RPMI8226 (cell line): ENCODE measurements around the gene CDK15.

Source experiments
- DNase-seq: peaks from one replicate; pipeline ENCODE4 v3.0.0-alpha.2; 2015

Gene CDK15

DNA sequence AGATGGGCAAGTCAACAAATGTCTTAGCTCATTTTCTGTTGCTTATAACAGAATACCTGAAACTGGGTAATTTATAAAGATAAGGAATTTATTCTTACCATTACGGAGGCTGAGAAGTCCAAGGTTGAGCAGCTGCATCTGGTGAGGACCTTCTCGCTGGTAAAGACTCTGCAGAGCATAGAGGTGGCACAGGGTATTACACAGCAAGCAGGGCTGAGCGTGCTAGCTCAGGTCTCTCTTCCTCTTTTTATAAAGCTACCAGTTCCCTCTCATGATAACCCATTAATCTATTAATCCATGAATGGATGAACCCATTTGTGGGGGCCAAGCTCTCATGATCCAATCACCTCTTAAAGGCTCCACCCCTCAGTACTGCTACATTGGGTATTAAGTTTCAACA lies 109.1 kb downstream of the CDK15 start:
- peak; percentile 34 for DNase-seq

DNA sequence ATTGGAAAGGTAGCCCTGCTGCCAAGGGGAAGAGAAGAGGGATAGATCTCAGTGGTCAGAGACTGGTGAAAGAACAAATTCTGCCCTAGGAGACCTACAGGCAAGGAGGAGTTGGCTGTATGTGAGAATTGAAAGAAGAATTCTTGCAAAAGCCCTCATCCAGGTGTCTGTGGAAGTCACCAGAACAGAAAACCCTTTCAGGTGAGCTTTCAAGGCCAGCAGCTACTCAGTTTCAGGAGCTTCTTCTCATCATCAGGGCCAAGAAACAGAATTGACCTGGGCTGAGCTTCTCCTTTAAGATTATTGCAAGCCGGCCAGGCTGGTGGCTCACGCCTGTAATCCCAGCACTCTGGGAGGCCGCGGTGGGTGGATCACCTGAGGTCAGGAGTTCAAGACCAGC lies 110.2 kb downstream of the CDK15 start:
- no peak for DNase-seq

DNA sequence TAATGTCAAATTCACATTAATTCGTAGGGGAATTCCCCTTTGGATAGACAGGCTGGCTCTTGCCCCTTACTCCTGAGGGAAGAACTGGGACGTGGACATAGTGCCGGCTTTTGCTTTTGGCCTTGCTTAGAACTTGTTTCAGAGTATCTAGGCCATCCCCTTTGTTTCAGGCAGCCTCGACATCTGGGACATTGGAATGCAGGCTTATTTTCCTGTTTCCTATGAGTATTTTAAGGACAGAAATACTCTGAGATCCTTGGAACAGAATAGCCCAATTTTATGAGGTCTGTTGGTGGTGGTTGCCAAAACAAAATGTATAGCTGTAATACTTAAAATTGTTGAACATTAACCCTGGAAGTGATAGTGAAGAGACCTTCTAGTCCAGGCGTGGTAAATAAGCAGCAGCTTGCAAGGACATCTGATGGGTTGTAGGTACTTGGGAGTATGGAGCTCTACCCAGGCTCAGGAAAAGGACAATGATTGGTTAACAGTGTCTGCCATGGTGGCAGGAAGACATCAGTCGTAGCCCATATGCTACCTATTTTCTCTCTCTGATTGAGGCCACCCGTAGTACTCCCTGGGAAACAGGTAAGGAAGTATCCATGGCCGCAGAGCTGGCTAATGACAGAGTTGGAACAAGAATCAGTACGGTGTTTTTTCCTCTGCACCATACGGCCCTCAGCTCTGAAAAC lies 112.4 kb downstream of the CDK15 start:
- no peak for DNase-seq

DNA sequence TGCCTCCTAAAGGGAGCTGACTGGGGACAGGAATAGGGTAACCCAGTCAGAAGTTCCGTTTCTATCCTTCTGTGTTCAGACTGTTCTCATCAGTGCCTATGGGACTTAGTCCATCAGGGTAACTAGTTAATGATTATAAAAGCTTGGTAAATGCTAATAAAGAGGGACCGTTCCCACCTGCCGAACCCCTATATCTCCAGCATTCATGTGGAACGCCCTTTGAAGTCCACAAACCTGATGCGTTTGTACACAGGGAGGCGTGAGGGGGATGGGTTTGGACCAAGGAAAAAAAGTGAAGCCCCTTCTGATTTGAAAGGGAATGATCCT lies 112.9 kb downstream of the CDK15 start:
- DNase-seq, result no peak

DNA sequence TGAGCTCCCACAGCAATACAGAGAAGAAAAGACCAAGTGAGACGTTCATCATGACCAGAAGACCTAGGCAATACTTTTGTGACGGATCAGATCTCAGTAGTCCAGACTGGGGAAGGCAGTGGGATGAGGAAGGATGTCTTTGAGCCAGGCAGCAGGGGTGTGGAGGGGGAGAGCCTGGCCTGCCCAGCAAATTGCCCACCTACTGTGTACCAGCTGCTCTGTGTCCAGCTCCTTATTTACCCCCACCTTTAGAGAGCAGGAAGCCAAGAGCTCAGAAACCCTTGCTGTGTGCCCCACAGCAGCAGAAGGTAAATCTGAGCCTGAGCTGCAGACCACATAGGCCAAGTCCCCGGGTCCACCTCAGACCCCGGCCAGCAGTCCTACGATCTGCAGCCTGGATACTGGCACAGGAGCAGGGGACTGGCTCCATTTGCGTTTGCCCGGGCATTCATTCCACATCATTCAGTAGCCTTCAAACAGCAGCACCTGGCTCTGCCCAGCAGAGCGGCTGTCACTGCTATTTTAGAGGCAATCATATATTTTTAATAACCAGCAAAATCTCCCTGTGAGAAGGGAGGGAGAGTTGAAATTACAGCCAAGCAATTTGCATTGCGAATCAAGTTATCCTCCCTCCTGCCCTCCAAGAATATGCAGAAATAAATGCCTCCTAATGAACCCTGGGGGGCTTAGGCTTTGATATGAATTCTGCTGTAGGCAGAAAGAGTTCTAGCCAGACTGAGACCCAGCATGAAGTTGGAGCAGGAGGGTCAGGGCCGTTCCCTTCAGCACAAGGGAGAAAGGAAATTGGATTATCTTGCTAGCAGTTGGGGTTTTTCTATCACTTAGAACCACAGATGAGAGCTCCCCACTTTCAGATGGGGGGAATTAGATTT lies 117.3 kb downstream of the CDK15 start:
- no peak for DNase-seq

DNA sequence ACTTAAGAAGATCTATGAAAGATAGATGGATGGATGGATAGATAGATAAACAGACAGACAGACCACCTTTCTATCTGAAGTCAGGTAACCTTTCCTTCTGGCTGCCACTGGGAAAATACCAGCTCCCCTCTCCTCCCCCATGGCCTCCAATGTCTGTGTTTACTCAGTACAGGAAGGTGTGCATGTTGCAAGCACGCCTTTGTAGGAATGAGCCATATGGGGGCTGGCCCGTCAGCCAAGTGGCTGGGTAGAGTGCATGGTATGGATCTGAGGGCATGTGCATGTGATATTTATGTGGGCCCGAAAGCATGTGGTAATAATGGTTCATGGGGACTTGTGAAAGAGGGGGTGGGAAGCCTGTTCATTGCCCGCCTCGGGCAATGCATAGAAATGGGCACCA lies 118.1 kb downstream of the CDK15 start:
- no peak for DNase-seq

DNA sequence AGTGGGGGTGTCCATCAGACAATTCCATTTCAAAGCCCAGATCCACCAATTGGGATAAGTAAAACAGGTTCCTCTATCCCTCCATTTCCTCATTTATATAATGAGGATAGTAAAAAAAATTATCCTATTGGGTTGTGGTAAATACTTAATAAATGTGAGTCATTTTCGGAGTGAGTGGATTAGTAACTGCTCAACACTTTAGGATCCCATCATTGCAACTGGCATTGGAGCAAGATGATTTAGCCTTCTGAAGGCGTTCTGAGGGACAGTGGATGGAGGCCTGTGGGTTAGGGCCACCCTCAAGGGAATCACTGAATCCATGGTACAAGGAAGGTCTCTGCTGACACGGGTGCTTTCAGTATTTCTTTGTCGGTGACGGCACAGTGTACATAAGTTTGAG lies 118.7 kb downstream of the CDK15 start:
- no peak for DNase-seq

DNA sequence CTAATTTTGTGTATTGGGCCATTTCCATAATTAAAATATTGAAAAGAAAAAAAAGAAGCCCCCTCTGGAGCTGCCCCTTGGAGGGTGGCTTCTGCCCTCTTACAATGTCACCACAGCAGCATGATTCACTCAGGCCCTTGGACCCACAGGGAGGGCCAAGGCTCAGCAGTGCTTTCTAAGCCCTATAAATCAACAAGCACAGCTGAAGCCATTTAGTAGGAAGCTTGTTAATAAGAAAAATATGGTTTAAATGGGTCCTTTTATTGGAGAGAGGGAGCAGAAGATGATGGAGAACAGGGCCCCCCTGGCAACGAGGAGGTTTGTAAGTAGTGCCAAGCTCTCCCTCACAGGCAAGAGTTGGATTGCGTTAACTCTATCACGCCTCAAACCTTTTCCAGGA lies 119.7 kb downstream of the CDK15 start:
- DNase-seq, result no peak

DNA sequence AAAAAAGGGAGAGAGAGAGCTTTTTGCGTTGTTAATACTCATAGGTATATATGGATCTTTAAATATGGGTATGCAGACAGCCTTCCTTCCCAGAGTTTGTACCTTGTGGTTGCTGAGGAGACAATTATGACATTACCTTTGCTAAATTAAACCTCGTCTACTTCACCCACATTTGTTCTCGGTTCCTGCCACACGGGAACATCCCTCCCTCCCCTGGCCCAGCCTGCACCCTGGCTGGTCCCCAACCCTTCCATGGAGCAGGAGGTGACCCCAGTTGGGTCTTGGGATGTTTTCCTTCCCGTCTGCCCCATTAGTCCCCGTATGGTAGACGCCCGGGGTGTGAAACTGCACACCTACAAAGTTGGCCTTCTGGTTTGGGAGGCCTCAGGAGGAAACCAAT lies 122.0 kb downstream of the CDK15 start:
- no peak for DNase-seq

DNA sequence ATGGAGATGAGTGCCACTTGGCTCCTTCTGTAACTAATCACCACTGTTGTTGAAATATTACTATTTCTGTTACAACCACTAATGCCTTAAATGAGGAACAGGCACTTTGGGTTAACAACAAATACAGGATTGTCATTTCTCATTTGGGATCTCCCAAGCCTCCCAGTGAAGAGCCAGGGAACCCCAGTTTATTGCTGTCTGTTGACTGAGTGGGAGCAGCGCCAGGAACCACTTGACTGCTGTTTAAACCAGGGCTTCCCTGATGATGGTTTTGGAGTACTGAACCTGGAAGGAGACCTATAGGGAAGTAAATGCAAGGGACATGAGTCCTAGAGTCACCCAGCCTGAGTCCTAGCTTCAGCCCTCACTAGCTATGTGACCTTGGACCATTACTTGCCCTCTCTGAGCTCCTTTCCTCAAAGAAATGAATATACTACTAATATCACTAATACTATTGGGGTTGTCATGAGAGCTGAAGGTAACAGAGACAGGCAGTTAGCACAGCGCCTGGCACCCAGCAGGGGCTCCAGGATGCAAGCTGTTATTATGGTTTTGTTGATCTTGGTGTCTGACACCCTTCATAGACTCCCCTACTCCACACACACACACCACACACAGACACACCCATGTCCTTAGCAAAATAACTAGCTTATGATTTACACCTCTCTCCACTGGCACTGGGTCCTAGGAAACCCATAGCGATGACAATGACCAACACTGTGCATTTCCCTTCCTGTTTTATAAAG lies 123.1 kb downstream of the CDK15 start:
- no peak for DNase-seq

DNA sequence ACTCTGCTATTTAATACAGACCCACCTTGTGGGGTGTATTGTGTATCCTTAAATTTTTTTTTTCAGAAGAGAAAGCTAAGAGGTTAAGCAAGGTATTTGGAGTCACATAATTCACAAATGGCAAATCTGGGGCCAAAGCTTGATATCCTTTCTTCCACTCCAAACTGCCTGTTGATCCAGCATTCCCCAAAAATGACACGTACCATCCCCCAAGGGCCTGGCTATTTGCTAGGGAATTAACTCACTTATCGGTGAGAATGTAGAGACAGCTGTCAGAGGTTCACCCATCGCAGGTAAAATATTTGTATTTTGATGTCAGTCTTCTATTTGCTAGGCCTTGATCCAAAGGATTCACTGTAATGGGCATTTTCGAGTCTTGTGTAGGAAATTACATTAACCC lies 123.7 kb downstream of the CDK15 start:
- DNase-seq, result no peak

DNA sequence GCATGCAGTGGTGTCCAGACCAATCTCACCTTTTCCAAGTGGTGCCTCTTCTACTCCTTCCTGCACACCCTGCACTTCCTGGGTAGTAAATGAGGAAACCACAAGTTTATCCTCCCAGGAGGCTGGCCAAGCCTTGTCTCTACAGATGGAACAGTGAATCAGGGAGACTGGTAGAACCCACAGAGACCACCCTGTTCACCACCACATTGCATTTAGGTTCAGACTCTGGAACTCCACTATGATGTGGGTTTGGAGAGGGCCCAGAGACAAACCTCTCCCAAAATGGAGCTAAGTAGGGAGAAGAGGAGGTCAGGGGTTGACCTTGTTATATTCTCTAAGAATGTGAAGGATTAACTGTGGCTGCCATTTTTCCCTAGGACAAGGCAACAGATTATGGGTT lies 124.5 kb downstream of the CDK15 start:
- DNase-seq, result no peak

DNA sequence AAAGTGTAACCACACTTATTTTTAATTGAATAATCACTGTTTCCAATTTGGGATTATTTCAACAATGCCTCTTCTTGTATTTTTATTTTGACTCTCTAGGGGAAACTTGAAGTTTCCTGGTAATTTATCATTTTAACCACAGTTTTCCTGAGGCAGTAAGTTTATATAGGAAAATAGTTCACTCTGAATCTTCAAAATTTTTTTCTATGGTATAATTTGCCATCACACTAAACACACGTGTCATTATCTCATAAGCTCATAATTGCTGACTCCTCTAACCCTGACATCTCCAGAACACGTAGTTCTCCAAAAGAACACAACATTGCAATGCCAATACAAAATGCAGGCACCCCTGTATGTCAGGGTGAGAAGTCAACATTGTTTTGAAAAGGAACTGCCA lies 125.1 kb downstream of the CDK15 start:
- no peak for DNase-seq

DNA sequence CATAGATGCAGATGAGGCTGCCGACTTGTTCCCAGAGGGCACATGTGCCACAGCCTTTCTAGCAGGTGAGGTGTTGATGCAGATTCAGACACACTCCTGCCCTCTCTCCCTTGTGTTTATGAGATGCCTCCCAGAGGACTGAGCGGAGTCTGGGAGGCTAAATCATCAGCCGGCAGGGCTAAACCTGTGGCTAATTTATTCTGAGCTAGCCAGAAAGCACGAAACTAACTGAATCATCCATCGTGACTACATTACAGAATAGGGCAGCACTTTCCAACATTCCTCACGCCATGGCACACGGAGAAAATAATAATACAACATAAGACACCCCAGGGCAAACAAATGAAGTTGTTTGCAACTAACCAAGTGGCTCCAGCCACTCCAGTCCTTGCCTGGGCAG lies 125.6 kb downstream of the CDK15 start:
- no peak for DNase-seq

DNA sequence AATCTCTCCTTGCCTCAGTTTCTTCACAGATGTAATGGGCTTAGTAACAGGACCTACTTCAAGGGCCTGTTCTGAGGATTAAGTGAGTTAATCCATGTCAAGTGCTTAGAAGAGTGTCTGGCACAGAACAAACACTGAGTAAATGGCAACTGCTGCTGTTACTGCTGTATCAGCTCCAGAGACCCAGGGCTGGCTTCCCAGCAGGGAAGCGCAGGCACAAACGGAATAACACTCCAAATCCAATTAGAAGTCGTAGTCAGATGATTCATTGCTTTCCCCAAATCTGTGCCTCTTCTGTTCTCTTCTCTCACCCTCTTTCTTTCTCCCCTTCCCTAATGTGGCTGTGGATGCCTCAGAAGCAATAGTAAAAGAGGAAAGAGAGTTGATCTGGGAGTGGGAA lies 126.2 kb downstream of the CDK15 start:
- no peak for DNase-seq

DNA sequence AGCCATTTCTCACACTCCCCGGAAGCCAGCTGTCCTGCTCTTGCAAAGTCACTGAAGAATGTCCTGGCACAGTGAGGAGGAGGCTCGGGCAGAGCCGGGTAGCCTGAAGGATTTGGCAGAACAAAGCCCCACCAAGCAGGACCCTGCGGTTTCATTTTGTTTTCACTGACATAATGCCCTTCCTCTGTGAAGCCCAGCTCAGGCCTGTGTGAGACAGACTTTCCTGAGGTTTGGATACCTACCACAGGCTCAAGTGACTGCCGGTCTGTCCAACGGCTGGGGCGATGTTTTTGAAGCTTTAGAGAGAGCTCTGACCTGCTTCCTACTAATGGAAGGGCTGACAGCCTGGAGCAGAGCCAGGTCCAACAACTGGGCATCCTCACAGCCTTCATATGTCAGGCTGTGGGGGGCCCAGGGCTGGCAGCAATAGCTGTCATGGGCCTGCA lies 127.5 kb downstream of the CDK15 start:
- peak; percentile 6 for DNase-seq

DNA sequence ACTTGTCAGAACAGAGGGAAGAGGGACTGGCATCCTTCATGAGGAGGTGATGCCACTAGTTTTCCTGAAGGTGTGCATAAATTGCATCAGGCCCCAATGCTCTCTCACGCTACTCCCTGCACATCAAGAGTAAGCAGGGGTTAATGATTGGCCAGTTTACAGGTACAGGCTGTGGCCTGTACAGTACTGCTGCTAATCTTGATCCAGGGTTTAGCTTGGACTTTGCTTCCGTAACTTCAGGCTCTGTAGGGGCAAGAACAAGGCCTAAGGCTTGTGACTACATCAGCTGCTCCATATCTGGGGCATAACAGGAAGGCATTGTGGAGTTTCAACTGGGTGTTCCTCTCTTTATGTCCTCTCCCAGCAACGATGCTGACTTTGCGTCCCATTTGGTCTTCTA lies 130.5 kb downstream of the CDK15 start:
- DNase-seq, result no peak

DNA sequence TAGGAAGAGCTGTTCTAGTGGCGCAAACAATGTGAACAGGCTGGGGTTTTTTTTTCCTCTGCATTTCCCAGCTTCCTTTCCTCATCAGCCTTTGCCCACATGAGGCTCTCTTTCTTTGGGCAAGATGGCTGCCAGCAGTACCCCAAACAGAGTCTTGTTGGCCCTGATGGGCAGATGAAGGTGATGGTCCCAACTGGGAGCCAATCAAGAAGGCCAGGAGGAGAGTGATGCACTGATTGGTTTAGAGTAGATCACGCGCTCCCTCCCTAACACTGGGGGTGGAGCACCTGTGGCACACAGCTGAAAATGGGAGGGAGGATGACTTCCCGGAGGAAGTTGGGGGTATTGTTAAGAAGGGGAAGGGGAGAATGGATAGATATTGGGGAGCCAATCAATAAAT lies 131.0 kb downstream of the CDK15 start:
- DNase-seq, result no peak

DNA sequence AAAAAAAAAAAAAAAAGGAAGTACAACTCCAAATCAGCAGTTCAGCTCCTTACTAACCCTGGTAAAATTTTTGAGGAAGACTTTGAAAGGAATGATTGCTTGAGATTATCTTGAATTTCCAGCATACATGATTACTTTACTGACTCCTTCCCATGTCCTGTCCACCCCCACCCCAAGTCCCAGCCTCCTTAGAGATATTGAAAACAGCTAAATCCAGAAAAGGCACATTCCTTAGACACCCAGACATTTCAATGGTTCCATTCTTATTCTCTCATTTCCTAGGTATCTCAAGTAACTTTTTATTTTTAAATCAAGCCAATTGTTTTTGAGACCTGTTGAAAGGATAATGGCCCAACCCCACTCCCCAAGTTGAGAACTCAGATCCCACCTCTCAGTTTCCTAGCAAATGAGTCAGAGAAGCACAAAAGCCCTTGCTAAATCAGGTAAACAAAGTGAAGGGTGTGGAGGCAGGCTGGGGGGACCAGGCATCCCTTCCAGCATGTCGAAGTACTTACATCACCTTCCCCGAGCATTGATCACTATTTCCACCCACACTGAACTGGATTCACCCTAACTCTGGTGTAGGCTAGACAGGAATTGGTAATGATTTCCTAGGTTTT lies 131.9 kb downstream of the CDK15 start:
- DNase-seq, result no peak

DNA sequence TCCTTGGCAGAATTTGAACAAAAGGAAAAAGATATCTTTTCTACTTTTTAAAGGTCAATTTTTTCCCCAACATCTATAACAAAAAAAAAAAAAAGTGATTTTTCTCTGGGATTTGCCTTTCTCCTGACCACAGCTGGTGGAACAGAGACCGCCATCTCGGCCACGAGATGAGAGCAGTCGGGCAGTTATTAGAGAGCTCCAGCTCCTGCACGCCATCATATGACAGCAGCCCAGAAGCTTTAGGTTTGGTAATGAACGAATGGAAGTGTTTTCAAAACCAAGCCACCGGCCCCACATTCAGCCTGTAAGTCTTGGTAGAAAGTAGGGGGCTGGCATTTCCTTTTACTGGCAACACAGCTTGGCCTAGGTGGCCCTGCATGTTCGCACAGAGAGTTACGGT lies 132.4 kb downstream of the CDK15 start:
- DNase-seq, result no peak

DNA sequence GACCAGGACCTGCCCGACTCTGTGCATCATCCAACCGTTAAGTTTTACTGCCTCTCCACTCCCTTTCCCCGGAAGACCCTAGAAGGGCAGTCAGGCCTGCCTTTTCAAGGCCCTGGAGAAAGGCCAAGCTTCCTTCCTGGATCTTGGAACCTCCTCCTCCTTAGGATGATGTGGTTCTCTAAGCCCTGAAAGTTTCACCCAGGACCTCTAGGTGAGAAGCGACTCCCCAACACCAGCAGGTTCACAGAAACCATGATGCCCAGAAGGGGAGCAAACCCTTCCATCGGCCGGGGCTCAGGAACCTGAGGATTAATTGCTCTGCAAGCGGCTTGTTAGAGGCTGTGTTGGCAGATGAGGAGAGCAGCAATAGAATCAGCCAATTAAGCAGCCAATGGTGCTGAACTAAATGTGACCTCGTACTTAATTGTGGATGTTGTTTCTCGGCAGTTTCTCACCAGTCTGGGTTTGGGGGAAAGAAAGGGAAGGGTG lies 133.2 kb downstream of the CDK15 start:
- DNase-seq, result no peak

DNA sequence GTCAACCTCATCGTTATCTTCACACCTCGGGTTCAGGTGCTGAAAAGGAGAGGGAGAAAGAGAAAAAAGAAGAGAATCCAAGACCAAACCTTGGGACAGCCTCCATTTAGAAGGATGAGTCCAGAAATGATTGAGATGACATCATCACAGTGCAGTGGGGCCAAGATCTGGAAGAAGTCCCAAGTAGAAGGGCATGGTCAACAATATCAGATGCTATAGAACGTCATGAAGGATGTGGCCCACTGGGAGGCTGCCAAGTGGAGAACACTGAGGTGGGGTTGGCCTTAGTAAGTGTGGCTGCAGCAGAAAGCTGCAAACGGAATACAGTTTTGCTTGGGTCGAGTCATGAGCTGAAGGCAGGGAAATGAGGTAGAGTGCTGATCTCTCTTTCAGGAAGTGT lies 136.2 kb downstream of the CDK15 start:
- DNase-seq, result peak; percentile 10
